T47D (cell line): ENCODE results near the gene PPFIA2.

ENCODE experiments used
- DNase-seq, 2 experiments: peaks; one replicate each; pipeline versions ENCODE4 v3.0.0 to v3.0.0-alpha.2; 2011 to 2012; ENCODE audit warnings: low read depth in 1 of 2, low spot score in 1 of 2
- JUND ChIP-seq: IDR thresholded peaks from 2 replicates; pipeline ENCODE4 v1.6.1; 2012; ENCODE audit warnings: low read depth
- in situ Hi-C: cut with HindIII; loops from 2 replicates; pipeline ENCODE4 v1.10.0; 2016; ENCODE audit warnings: low sequenced_read_pairs, low pct_unique_long_range_greater_than_20kb

The PPFIA2 gene

GRCh38 chr12:81294325-81295190, 464.6 kb downstream of the PPFIA2 start:
- in situ Hi-C loops = no loop called here
- peak in 1 of 2 experiments; percentile 32 for DNase-seq
- TF ChIP-seq JUND = no peak

GRCh38 chr12:81288651-81289050, 470.5 kb downstream of the PPFIA2 start:
- in situ Hi-C loops = no loop called here
- TF ChIP-seq JUND = no peak
- no peak for DNase-seq

GRCh38 chr12:81284137-81284536, 475.0 kb downstream of the PPFIA2 start:
- in situ Hi-C loops = no loop called here
- no peak for DNase-seq
- TF ChIP-seq JUND = no peak

- no peak for TF ChIP-seq JUND
- in situ Hi-C loops = no loop called here
- no peak for DNase-seq
Measured at GRCh38 chr12:81274637-81275529, 484.3 kb downstream of the PPFIA2 start.

GRCh38 chr12:81270385-81270784, 488.8 kb downstream of the PPFIA2 start:
- in situ Hi-C loops = no loop called here

GRCh38 chr12:81263072-81263471, 496.1 kb downstream of the PPFIA2 start:
- TF ChIP-seq JUND = no peak
- in situ Hi-C loops = no loop called here
- no peak for DNase-seq

More at GRCh38 chr12:81270385-81270784, 488.8 kb downstream of the PPFIA2 start:
- DNase-seq = no peak
- no peak for TF ChIP-seq JUND

- TF ChIP-seq JUND = no peak
- in situ Hi-C loops = no loop called here
- peak in 1 of 2 experiments; percentile 24 for DNase-seq
Measured at GRCh38 chr12:81261508-81262207, 497.5 kb downstream of the PPFIA2 start.

GRCh38 chr12:81259360-81259759, 499.8 kb downstream of the PPFIA2 start:
- no peak for TF ChIP-seq JUND
- no peak for DNase-seq
- in situ Hi-C loops = no loop called here

GRCh38 chr12:81257947-81258551, 501.1 kb downstream of the PPFIA2 start:
- in situ Hi-C loops = no loop called here
- no peak for TF ChIP-seq JUND
- peak in 1 of 2 experiments; percentile 74 for DNase-seq

GRCh38 chr12:81255947-81256346, 503.2 kb downstream of the PPFIA2 start:
- no peak for TF ChIP-seq JUND

GRCh38 chr12:81255456-81255855, 503.7 kb downstream of the PPFIA2 start:
- TF ChIP-seq JUND = no peak
- in situ Hi-C loops = no loop called here
- DNase-seq = no peak

More at GRCh38 chr12:81255947-81256346, 503.2 kb downstream of the PPFIA2 start:
- in situ Hi-C loops = no loop called here
- no peak for DNase-seq

GRCh38 chr12:81253360-81253759, 505.8 kb downstream of the PPFIA2 start:
- in situ Hi-C loops = no loop called here
- no peak for DNase-seq
- TF ChIP-seq JUND = no peak
